GM12865 (cell line): ENCODE measurements around the gene BTRC.

Experiments used
- DNase-seq: peaks from one replicate; pipeline ENCODE4 v3.0.0; 2010; ENCODE audit warnings: low read depth
- H3K4me3 ChIP-seq: 2 replicates; pipeline ENCODE4 v1.5.1; 2011; ENCODE audit warnings: mild to moderate bottlenecking, low read depth, low read length, control low read depth
- CTCF ChIP-seq: IDR thresholded peaks from 2 replicates; pipeline ENCODE4 v1.5.1; 2011; ENCODE audit warnings: low read length, control low read depth, low read depth, inconsistent platforms; ENCODE audit not compliant: insufficient read depth; ENCODE audit errors: missing control alignments

Gene BTRC

GRCh38 chr10:101558671-101559595, 205.0 kb downstream of the BTRC start:
- TF ChIP-seq CTCF: no peak
- DNase-seq: no peak
- no peak overlapping the region for H3K4me3 ChIP-seq

DNA sequence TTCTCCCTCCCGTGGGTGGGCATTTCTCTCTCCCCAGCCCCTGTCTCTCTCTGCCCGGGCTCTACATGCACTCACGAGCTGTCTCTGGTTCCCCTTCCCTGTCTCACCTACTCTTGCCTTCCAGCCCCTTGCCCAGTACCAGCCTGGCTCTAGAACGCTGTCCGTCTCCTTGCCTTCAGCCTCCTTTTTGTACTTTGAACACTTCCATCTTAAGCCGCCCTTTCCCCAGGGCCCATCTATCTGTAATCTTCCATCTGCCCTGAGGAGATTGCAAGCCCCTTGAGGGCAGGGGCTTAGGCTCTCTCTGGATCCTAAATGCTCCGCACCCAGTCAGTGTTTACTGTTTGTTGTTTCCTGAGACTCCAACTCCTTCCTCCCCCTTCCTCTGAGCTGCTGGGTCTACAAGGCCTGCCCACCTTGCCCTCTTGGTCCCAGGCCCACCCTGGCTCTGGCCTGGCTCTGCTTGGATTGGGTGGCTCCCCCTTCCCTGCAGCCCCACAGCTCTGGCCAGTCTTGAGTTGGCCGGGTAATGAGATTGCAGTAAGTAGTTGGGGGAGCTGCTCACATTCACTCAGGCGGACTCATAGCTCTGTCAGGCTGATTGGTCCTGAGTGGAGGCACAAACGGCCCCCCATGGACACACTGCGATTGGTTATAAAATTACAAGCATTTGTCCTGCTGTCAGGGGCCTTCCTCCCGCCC, 205.8 kb downstream of the BTRC start:
- no peak for DNase-seq
- no peak overlapping the region for H3K4me3 ChIP-seq
- TF ChIP-seq CTCF: no peak

DNA sequence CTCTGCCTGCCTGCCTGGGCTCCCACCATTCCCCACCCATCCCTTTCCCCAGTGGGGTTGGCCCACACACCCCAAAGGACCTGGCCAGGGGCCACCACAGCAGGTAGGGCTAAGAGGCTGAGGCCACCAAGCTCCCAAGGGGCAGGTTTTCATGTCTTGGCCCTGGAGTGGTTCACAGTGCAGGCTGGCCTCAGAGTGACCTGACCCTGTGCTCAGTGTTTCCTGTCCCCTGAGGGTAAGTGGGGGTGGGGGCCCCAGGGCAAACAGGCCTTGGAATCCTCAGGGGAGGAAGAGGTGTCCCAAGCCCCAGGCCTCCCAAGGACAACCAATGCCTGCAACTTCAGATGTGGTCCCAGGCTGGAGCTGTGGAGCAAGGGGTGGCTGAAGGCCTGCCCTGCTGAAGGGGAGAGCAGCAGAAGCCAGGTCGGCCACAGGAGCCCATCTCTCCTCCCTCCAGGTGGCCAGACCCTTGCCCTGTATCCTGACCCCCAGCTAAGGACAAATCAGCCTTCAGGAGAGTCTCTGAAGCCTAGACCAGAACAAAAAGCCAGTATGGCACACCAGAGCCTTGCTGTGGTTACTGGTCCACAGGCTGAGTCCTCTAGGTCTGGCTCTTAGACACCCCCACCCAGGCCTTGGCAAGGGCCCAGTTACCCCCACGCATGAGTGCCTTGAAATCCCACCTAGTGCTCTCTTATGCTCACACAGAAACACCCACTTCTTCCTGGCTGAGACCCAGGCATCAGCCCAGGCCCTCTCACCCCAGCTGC, 206.5 kb downstream of the BTRC start:
- TF ChIP-seq CTCF: no peak
- no peak overlapping the region for H3K4me3 ChIP-seq
- DNase-seq: no peak

GRCh38 chr10:101561068-101561915, 207.3 kb downstream of the BTRC start:
- DNase-seq: no peak
- no peak overlapping the region for H3K4me3 ChIP-seq
- no peak for TF ChIP-seq CTCF

GRCh38 chr10:101562231-101562630, 208.3 kb downstream of the BTRC start:
- no peak for DNase-seq
- no peak for TF ChIP-seq CTCF

DNA sequence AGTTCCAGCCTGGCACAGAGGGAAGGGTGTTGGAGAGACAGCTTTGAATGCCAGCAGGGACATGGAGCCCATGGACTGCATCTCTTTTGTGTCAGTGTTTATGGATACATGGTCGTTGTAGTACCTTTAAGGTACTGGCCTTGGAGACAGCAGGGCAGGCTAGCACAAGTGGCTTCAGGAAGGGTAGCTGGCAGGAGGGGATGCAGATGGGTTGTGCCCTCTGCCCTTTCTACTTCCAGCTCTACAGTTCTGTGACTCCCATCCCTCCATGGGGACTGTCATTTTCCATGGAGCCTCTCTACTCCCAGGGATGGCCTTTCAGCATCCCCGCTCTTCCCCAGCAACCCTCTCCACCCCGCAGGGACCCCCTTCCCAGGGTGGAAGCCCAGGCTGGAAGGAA, 209.0 kb downstream of the BTRC start:
- DNase-seq: no peak
- no peak for TF ChIP-seq CTCF
- H3K4me3 ChIP-seq: no peak overlapping the region

More at GRCh38 chr10:101562231-101562630, 208.3 kb downstream of the BTRC start:
- no peak overlapping the region for H3K4me3 ChIP-seq
